G401 (cell line): Measurements from ENCODE around the gene UNC119B. TPM values are rescaled to one million over a fixed set of nuclear protein-coding genes. Genes with fewer than 3 reads are reported as not detected.

Experiments
- DNase-seq: peaks from one replicate; pipeline ENCODE4 v3.0.0-alpha.2; 2015; ENCODE audit warnings: low spot score
- in situ Hi-C: cut with HindIII; loops from 2 replicates; pipeline ENCODE4 v1.10.0; 2016; ENCODE audit warnings: low sequenced_read_pairs, mixed read lengths
- total RNA-seq: library from RNA; depleted of rRNA; stranded (reverse); fragments of >200 nt; shearing (Covaris generic); gene quantifications from 2 replicates; pipeline ENCODE4 v1.2.3, GENCODE V29; 2014

The UNC119B gene
- total RNA-seq, 1 experiment from 2014 or later, result 53.8 TPM

DNA sequence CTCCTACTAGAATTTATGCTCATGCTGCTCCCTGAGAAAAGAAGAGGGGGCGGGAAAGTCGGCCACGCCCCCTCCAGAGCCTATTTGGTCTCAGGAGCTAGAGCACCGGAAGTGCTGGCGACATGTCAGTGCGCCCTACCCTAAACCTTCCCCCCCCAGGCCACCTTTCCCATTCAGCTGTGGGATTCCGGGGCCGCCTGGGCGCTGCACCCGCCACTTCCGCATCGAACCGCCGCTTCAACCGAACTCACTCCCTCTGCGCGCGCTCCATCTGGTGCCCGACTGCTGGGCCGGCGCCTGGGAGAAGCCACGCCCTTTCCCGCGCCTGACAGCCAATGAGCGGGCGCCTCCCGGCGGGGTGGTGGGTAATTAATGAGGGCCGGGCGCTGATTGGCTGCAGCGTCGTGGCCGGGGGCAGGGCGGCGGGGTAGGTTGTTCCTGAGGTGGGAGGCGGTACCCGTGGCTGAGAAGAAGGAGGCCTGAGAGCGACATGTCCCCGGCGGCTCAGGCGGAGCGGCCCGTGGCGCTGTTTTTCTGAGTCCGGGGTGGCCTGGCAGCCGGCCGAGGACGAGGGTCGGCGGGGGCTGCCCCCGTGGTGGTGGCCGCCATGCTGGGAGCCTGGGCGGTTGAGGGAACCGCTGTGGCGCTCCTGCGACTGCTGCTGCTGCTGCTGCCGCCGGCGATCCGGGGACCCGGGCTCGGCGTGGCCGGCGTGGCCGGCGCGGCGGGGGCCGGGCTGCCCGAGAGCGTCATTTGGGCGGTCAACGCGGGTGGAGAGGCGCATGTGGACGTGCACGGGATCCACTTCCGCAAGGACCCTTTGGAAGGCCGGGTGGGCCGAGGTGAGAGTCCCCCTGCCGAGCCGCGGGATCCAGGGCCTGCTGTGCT lies 23.3 kb upstream of the UNC119B start, which contains the start of gene MLEC:
Gene MLEC, plus strand, starts transcription at position 460 of the 888 bp plus-strand sequence. Its CDS starts 148 bp downstream, at position 608.
- in situ Hi-C loops, result no loop called here
- peak; percentile 97 for DNase-seq

DNA sequence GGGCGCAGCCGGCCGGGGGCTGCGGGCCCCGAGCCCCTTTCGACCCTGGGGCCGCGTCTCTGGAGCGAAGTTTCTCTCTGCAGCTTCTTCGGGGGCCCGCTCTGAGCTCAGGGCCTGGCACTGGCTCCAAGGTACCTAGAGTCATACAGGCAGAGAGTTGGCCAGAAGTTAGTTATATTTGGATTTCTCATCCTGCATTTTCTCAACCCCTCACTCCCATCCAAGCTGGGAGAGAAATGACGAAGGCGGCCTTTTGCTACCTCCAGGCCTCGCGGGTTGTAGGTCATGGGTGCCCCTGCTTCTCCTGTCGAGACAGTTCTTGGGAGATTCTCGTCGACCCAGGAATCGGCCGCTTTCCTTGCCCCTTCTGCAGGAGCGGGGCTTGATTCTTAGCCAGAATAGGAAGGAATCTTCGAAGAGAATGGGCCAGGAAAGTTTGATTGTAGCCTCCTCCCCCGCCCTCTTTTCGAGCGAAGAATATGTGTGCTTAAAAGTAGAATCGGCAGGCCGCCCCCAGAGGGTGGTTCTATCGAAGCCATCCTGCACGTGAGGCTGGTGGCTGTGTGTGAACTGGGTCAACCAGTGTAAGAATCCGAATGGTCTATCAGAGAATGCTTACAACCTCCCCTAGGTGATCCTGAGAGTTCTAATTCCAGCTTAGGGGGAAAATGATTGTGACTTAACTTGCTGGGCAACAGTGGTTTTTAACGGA lies 22.5 kb upstream of the UNC119B start:
- in situ Hi-C loops, result no loop called here
- no peak for DNase-seq

DNA sequence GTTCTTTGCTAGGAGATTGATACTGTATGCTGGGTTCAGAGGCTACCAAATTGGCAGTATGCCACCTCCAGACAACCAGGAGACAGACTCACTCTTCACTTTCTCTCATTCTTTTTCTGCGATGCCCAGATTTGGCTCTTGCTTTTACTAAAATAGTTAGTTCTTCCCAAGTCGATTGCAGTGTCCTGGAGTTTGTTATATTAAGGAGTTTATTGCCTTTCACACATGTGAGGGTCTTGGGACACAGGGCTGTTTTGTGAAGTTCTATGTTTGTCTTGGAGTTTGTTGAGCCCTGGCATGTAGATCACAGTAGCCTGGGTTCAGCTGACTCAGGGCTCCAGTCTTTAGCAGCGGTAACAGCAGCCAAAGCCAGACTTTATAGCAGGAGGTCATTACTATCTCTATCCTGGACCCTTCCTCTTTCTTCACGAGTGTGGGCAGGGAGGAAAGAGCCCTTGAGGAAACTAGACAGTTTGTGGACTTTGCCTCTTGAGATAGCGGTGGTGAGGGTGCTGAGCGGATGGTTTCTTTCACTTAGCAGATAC lies 21.7 kb upstream of the UNC119B start:
- DNase-seq, result no peak
- in situ Hi-C loops, result no loop called here

DNA sequence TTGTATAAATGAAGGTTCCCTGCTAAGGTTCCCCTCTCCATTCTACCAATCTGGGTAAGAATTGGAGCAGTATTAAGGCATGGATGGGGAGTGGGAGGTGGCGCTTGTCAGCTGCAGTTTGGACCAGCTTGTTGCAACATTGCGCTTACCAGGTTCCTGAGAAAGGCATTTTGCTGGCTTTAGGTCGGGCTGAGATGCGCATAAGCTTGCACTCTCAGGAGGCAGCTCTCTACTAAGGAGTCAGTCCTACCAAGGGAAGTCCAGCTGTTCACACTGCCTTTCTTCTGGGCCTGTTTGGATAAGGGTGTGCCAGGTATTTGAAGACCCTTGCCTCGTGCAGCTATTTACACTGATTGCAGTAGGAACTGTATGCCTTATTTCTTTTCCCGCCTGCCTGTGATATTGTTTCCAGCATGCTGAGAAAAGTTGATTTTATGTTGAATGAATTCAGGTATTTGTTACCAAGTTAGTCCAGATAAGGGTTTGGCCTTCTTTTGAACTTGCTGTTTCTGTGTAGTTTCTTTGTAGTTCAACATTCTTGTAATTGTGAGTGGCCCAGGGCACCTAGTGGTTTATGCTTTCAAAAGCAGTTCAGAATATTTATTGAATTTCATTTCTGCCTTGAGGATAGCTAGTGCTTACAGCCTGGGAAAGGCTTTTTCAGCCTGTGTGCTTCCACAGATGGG lies 20.7 kb upstream of the UNC119B start:
- no peak for DNase-seq
- in situ Hi-C loops, result no loop called here

DNA sequence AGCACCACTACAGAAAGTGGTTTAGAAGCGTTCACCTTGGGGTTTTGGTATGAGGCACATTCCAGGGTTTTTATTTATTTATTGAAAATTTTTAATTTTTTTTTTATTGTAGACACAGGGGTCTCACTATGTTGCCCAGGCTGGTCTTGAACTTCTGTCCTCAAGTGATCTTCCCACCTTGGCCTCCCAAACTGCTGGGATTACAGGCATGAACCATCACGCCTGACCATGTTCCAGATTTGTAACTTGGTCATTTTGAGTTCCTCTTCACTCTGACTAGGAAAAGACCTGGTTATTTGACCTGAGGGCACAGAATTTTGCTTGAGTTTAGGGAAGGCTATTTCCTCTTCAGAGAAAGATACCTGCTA lies 20.2 kb upstream of the UNC119B start:
- in situ Hi-C loops, result no loop called here
- no peak for DNase-seq

DNA sequence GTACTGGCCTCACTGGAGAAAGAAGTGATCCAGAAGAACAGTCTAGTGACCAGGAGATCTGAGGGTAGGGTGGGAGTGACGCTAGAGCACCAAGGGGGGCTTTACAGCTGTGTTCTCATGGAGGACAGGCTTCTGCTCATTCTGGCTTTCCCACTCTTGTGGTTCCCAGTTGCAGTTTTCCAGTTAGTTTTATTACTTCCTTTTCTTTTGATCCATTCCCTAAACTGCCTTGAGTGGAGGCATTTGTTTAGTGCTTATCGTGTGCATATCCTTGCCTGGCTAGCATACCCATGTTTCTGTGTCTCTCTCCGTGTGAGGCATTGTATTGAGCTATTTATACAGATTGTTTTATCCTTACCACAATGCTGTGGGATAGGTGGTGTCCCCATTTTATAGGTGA lies 19.3 kb upstream of the UNC119B start:
- DNase-seq, result no peak
- in situ Hi-C loops, result no loop called here

DNA sequence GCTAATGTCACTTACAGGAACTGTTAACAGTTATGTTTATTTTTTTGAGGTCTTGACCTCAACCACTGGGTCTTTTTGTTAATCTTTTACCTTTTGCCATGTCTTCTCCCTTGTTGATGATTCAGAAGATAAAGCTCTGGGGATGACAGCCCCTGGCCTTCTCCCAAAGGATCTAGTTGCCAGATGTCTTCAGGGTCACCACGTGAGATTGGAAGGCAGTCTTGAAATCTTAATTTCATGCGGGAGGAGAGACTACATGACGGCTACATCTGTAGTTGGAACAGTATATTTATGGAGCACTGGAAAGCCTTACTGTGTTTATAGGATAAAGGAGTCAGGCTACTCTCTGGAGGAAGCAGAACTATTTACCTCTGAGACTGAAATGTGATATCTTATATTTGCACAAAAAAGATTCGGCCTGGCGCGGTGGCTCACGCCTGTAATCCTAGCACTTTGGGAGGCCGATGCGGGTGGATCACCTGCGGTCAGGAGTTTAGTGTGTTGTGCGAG lies 17.7 kb upstream of the UNC119B start:
- in situ Hi-C loops, result no loop called here
- no peak for DNase-seq

DNA sequence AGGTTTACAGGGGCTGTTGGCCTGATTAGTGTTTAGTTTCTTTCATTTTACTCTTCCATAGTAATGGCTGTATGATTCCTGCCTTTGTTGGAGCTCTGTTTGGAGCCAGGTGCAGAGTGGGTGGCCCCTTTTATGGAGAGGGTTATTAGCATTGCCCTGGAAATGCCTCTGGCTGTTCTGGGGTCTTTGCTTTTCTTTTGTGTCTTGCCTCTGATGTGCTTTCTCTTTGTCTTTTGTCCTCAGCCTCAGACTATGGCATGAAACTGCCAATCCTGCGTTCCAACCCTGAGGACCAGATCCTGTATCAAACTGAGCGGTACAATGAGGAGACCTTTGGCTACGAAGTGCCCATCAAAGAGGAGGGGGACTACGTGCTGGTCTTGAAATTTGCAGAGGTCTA lies 16.4 kb upstream of the UNC119B start:
- DNase-seq, result no peak
- in situ Hi-C loops, result no loop called here

DNA sequence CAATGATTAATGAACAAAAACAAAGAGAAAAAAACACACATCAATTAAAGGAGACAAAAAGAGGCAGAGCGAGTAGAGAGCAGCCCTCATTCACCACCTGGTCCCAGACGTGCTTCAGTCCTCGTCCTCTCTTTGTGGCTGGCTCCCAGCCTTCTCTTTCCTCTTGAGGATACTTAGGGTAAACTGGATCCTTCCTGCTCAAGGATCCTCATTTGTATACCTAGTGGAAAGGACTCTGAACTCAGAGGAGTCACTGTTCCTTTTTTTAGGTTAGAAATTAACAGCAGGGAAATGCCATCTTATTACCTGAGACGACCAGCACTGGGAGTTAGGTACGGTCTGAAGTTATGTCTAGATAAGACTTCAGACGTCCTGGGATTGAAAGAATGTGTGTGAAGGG lies 13.6 kb upstream of the UNC119B start:
- no peak for DNase-seq

DNA sequence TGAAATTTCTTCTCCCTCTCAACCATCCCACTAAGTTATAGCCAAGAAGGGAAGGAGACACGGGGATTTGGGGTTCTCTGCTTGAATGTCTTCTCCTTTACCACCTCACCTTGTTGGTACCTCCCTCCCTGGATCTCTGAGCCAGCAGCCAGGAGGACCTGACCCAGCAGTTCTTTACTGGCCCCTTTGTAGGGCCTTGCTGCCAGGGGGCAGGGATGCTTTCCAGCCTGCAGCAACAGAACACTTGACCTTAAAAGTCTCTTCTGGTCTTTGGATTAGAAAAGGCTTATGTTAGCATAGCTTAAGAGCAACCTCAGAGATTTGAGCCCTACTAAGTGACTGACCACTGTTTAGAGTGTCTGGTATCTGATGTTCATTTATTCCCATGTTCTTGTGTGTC lies 12.9 kb upstream of the UNC119B start:
- in situ Hi-C loops, result no loop called here
- DNase-seq, result no peak

More for the DNA sequence above, 13.6 kb upstream of the UNC119B start:
- in situ Hi-C loops, result no loop called here

DNA sequence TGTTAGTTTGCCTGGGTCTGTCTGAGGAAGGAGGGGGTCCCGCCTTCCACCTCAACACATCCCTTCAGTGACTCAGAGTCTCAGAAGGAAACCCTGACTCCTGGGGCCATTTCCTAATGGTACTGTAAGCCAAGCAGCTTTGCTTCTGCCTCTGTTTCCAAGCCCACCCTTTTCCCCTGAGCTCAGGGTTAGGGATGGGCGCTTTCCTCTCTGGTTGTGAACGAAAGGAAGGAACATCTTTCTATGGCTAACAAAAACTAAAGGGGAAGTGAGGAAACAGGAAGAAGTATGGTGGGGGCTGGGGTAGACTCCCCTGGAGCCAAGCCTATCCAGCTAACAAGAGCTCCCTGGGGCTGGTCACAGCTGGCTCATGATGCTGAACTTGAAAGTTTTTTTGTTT lies 11.6 kb upstream of the UNC119B start:
- DNase-seq, result no peak
- in situ Hi-C loops, result no loop called here

DNA sequence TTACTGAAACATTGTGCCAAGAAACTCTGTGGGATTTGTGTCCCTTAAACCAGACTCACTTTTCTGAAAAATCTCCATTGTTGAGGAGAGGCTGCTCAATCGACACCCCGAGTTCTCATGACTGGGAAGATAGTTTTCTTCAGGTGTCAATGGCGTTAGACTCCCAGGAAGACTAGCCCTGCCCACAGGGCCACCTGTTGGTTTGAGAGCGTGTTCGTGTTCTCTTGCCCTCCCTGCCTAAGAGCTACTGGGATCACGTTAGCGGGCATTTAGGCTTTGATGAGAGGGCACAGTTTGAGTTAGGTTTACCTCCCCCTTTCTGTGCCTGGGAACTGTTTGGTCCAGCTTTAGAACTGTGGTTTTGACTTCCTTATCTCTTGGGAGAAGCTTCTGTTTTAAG lies 10.7 kb upstream of the UNC119B start:
- in situ Hi-C loops, result no loop called here
- DNase-seq, result no peak

DNA sequence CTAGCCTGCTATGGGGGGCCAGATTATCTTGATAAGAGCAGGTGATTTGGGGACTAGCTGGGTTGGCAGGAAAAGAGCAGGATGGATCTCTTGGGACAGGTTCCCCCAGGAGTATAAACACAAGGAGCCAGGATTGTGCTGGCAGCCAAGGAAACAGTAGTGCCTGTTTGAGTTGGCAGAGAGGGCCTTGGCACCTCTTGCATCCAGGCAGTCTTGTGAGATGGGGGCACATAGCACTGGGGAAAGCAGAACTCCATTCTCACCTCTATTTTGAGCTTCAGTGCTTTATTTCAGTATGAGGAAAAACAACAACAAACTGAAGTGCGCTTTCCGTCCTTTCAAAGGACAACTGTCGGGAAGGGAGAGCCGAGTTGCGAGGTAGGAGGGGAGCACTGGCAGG lies 9.4 kb upstream of the UNC119B start:
- in situ Hi-C loops, result no loop called here
- DNase-seq, result no peak

DNA sequence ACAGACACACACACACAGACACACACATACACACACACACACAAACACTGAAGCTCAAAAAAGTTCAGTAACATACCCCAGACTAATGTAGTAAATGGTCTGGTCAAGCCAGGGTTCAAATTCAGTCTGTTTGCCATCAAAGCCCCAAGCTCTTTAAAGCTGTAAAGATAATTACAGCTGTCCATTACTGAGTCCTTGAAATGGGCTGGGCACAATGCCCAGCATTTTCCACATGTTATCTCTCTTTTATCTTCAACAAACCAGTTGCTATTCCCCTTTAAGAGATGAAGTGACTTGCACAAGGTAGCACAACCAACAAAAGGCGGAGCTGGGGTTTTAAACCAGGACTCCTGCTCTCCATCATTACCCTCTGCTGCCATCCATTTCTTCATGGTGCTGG lies 7.6 kb upstream of the UNC119B start:
- no peak for DNase-seq
- in situ Hi-C loops, result no loop called here

DNA sequence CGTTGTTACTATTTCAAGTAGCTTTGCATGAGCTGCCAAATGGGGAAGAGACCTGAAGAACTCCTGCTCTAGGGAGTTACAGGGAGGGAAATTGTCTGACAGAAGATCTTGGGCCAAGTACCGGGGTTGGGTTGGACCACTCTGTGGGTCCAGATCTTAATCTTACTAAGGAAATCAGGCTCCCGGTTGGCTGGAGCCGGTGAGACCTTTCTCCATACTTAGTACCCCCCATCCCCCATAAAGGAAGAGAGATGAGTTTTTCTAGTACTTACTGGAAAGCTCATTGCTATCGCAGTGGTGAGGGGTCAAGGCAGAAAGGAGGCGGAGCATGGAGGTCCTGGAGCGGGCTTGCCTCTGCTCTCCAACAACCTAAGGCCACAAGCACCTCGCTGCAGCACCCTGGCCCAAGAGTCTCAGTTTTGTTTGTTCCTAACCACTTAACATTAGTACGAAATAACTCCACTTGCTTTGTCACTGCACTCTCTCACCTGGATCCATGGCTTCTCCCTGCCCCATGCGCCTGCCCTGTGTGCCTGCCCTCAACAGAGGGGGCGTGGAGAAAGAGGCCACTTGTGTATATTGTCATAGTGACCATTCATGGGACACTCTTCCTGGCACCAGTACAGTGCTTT lies 6.8 kb upstream of the UNC119B start:
- in situ Hi-C loops, result no loop called here
- DNase-seq, result no peak

DNA sequence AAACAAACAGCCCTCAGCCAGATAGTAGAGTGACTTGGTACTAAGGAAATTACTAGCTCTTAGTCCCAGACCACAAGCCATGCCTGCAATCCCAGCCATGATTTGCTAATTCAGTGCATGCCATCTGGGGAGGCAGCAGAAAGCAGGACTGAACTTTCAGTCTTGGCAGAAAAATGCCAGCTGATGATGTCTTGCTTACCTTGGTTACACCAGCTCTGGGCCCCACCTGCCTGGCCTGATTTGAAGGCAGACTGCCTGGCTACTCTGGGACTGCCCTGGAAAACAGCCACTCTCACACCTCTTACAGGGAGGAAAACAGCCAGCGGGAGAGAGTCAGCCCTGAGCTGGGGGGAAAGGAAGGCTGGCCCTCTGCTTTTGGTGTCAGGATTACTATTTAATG lies 4.6 kb upstream of the UNC119B start:
- DNase-seq, result peak; percentile 89
- in situ Hi-C loops, result no loop called here

DNA sequence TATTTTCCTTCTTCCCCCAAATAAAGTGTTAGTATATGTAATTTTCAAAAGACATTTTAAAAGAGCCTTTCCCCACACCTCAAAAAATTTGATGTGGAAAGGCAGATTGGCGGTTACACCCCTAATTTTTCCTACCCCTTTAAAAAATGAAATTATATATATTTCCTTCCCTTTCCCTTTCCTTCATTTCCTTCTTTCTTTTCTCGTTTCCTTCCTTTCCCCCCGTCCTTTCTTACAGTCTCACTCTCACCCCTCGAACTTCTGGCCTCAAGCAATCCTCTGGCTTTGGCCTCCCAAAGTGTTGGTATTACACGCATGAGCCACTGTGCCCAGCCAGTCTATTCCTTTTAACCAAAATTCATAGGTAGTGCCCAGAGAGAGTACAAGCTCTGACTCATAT lies 4.2 kb upstream of the UNC119B start:
- DNase-seq, result no peak
- in situ Hi-C loops, result no loop called here

DNA sequence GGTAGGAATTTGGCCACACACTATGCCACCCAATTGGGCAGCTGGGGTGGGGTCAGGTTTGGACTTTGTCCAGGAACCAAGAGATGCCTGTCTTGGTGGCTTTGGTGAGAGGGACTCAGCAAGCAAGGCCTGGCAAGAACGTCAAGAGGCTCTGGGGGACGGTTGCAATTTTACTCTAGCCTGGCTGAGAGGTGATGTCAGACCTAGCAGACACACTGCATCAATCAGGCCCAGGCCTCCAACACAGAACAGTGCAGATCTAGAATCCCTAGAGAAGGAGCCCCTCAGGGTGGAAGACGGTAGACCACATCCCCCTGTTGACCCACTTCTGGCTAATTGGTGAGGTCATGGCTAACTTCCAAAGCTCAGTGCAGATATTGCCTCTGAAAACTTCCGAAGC lies 1.6 kb upstream of the UNC119B start:
- in situ Hi-C loops, result no loop called here
- no peak for DNase-seq

DNA sequence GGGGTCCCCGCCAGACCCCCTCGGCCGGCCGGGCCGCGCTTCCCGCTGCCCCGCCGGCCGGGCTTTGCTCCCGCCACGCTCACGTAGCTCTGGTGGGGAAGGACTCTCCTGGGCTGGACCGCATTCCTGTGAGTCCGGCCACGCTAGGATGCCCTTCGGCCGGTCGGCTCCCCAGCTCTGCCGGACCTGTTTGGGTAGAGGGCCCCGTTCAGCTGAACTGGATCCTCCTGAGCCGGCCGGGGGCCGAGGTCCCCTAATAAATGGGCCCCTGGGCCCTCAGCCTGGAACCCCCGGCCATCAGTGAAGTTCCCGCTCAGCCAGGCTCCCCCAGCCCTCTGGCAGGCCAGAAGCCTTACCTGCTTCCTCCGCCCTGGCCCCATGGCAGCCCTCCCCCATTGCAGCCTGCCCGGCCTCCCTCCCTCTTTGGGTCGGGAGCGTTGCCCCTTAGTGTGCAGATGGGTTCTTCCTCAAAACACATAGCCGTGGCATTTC lies 593 bp downstream of the UNC119B start:
- in situ Hi-C loops, result no loop called here
- DNase-seq, result peak; percentile 44
